Neural cell (in vitro differentiated cells): ENCODE results near the gene CCDC74B.
"Not testable (repeated sequence)": the region's sequence is repeated elsewhere in the genome, so short reads cannot be mapped to it uniquely, and the experiment has no call there.

Experiments
- CTCF ChIP-seq: fragments of 450-650 bp; IDR thresholded peaks from 2 replicates; pipeline ENCODE4 v1.5.1; 2014; ENCODE audit warnings: antibody characterized with exemption, mild to moderate bottlenecking, moderate library complexity; ENCODE audit not compliant: poor library complexity, severe bottlenecking
- EP300 ChIP-seq: fragments of 450-650 bp; conservative IDR thresholded peaks from 2 replicates; pipeline ENCODE4 v1.6.1; 2014; ENCODE audit warnings: antibody characterized with exemption, mild to moderate bottlenecking, moderate library complexity; ENCODE audit not compliant: poor library complexity, severe bottlenecking
- POLR2AphosphoS5 ChIP-seq: IDR thresholded peaks from 2 replicates; pipeline ENCODE4 v1.6.1; 2012
- TAF1 ChIP-seq: IDR thresholded peaks from 2 replicates; pipeline ENCODE4 v1.6.1; 2012; ENCODE audit warnings: low read depth
- TF ChIP-seq, protein P1 (sequence below): IDR thresholded peaks from 2 replicates; pipeline ENCODE4 v1.6.1; 2012; ENCODE audit warnings: borderline replicate concordance

DNA sequence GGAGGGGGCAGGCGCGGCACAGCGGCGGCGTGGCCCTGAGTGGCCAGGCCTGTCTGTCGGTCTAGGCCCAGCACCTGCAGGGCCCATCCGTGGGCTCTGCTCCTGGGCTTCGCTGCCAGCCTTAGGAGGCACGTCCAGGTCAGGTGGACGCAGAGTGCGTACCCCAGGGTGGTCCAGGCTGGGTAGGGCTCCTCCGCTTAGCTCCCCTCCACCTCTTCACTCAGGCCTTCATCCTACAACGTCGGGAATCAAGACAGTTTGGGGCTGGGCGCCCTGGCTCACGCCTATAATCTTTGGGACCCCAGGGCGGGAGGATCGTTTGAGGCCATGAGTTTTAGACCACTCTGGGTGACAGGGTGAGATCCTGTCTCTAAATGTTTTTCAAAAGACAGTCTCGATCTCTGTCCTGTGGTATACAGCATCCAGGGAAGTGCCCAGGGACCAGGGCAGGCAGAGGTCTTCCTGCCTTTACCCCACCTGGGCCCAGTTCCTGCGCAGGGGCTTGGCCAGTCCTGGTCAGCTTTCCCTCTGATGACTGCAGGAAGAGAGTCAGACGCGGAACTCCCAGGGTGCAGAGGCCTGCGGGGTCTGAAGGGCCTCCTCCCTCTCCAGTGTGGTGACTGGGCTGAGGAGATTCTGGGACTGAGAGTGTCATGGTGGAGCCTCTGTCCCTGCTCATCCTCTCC, 38.1 kb upstream of the CCDC74B start:
- not testable (repeated sequence) for TF ChIP-seq CTCF, EP300, POLR2AphosphoS5, TAF1
- TF ChIP-seq, protein P1, sequence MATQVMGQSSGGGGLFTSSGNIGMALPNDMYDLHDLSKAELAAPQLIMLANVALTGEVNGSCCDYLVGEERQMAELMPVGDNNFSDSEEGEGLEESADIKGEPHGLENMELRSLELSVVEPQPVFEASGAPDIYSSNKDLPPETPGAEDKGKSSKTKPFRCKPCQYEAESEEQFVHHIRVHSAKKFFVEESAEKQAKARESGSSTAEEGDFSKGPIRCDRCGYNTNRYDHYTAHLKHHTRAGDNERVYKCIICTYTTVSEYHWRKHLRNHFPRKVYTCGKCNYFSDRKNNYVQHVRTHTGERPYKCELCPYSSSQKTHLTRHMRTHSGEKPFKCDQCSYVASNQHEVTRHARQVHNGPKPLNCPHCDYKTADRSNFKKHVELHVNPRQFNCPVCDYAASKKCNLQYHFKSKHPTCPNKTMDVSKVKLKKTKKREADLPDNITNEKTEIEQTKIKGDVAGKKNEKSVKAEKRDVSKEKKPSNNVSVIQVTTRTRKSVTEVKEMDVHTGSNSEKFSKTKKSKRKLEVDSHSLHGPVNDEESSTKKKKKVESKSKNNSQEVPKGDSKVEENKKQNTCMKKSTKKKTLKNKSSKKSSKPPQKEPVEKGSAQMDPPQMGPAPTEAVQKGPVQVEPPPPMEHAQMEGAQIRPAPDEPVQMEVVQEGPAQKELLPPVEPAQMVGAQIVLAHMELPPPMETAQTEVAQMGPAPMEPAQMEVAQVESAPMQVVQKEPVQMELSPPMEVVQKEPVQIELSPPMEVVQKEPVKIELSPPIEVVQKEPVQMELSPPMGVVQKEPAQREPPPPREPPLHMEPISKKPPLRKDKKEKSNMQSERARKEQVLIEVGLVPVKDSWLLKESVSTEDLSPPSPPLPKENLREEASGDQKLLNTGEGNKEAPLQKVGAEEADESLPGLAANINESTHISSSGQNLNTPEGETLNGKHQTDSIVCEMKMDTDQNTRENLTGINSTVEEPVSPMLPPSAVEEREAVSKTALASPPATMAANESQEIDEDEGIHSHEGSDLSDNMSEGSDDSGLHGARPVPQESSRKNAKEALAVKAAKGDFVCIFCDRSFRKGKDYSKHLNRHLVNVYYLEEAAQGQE = not testable (repeated sequence)
